ENCODE data around the gene PGA5. TPM values are rescaled to one million over a fixed set of nuclear protein-coding genes. Genes with fewer than 3 reads are reported as not detected.
"Not testable (repeated sequence)": the region's sequence is repeated elsewhere in the genome, so short reads cannot be mapped to it uniquely, and the experiment has no call there.

Gene PGA5
- polyA plus RNA-seq, result not detected

DNA sequence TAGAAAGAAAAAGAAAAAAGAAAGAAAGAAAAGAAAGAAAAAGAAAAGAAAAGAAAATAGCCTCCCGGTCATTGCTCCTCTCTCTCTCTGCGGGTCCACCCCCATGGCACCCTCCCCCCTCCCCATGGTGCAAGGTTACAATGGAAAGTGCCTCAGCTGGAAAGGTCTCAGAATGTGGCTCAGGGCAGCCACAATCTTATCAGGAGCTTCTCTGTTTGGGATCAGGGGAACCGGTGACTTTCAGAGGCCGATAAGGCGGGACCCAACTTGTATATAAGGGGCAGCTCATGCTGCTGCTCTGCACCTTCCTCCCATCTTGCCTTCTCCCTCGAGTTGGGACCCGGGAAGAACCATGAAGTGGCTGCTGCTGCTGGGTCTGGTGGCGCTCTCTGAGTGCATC is at the start of gene PGA5:
TSS of gene PGA5 (plus strand) at position 301 of the 400 bp plus-strand sequence. CDS start at position 353, 52 bp downstream.
- H3K4me3 Mint-ChIP-seq, H3K4me1 Mint-ChIP-seq, H3K9me3 Mint-ChIP-seq, H3K27me3 Mint-ChIP-seq, H3K27ac Mint-ChIP-seq, H3K36me3 Mint-ChIP-seq: not testable (repeated sequence)

DNA sequence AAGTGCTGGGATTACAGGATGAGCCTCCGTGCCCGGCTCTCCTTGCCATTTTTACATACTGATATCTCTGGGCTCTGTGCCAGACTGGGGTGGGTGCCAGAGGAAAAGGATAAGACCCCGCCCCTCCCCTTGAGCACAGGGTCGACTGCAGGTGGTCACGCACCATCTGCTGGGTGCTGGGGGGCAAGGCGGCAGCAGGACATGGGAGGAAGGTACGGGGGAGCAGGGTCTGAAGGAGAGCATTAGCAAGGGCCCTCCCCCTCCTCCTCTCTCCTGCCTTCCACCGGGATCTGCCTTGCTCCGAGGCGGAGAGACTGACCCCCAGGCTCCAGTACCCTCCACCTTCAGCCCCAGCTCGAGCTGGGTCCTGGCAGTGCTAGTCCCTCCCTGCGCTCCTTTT is 47.4 kb upstream of the PGA5 start:
- Mint-ChIP-seq H3K27ac (no peak overlapping the region), H3K4me3 (no peak overlapping the region), H3K36me3 (no peaks in the 10 kb centered on the region), H3K27me3 (peaks cover 15% of the 10 kb centered on the region), H3K4me1 (peaks cover 0 to 3% (median 0%) of the 10 kb centered on the region in 3 donors), H3K9me3 (peaks cover 0 to 4% (median 0%) of the 10 kb centered on the region in 3 donors)

DNA sequence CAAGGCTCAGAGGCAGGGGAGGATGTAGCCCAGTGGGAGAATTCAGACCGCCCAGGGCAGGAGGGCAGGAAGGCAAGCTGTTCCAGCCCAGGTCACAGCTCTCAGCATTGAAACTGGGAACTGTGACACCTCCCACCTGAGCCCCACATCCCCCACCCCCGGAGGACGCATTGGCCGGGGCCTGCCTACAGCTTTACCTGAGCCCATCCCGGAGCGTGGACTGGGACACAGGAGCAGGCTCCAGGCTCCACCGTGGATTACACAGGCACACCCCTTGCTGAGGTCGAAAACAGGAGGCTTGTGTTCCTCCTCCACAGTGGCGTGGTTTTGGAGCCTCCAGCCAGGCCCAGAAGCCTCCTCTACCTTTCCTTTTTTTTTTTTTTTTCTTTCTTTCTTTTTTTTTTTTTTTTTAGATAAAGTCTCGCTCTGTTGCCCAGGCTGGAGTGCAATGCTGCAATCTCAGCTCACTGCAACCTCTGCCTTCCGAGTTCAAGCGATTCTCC is 46.8 kb upstream of the PGA5 start:
- Mint-ChIP-seq H3K4me3 (no peak overlapping the region), H3K9me3 (peaks cover 0 to 8% (median 2%) of the 10 kb centered on the region in 3 donors), H3K4me1 (peaks cover 0 to 3% (median 0%) of the 10 kb centered on the region in 3 donors), H3K36me3 (no peaks in the 10 kb centered on the region), H3K27me3 (peaks cover 18% of the 10 kb centered on the region), H3K27ac (no peak overlapping the region)

DNA sequence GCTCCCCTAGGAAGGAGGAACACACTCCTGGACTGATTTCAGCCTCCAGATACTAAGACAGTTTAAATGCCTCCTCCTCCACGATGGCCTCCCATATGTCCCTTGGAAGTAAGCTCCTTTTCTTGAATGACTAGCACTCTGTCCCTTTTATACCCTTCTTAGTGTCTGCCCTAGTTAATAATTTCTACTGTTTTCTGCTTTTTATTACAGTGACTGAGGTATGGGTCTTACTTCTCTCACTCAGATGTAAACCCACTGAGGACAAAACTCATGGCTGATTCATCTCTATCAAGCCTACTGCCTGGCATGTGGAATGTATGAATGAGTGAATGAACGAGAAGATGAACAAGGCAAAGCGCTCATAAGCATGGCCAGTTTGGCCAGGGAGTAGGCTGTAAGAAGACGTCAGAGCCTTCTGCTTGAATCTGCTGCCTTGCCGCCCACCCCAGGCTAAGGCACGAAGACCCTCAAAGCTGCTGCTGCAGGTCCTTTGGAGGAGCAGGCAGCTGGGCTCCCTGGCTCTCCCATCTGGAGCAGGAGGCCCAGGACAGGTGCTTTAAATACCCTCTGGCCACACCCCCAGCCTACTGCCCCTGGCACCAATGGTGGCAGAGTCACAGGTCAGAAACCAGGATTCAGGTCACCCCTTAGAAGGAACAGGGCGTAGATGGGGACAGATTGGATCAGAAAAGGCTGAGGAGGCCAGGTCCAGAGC is 45.8 kb upstream of the PGA5 start:
- Mint-ChIP-seq H3K27me3 (peaks cover 18% of the 10 kb centered on the region), H3K4me1 (peaks cover 0 to 3% (median 0%) of the 10 kb centered on the region in 3 donors), H3K36me3 (peaks cover 2% of the 10 kb centered on the region), H3K4me3 (no peak overlapping the region), H3K9me3 (peaks cover 0 to 8% (median 2%) of the 10 kb centered on the region in 3 donors), H3K27ac (no peak overlapping the region)

DNA sequence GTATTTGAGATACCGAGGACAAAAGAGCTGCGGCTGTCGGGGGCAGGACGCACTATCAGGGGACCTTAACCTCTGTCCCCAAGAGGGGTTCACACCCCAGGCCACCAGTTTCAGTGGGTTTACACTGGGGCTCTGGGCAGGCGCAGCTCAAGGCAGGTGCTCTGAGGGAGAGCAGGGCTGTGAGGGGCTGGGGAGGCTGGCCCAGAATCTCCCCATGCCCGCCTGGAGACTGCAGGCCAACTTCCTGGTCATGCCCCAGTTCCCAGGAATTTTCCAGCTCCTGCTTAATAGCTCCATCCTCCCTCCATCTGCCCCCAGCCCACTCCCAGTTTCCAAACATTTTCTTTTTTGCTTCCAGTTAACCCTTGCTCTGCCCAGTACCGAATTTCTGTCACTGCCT is 45.3 kb upstream of the PGA5 start:
- peaks cover 18% of the 10 kb centered on the region for H3K27me3 Mint-ChIP-seq
- H3K36me3 Mint-ChIP-seq, result peaks cover 3% of the 10 kb centered on the region
- H3K4me3 Mint-ChIP-seq, result no peak overlapping the region
- peaks cover 0 to 8% (median 2%) of the 10 kb centered on the region in 3 donors for H3K9me3 Mint-ChIP-seq
- H3K27ac Mint-ChIP-seq, result no peak overlapping the region
- peaks cover 0 to 3% (median 0%) of the 10 kb centered on the region in 3 donors for H3K4me1 Mint-ChIP-seq

DNA sequence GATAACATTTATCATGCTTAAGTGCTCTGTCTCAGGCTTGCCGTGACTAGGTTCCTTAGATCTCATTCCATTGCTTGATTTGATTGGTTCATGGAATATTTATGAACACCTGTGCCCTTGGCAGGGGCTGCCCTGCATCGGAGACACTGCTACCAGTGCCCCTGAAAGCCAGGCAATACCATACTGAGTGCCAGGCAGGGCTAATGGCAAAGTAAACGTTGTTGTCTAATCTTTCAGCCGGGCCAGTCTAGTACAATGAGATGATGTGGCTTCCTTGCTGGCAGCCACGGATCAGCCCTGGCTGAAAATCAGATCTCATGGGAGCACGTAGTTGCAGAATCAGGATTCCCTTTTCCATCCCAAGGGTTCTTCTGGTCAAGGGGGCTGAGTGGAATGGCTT is 42.6 kb upstream of the PGA5 start:
- peaks cover 0 to 3% (median 2%) of the 10 kb centered on the region in 3 donors for H3K9me3 Mint-ChIP-seq
- H3K4me3 Mint-ChIP-seq, result no peak overlapping the region
- H3K27me3 Mint-ChIP-seq, result peaks cover 19% of the 10 kb centered on the region
- H3K36me3 Mint-ChIP-seq, result peaks cover 3% of the 10 kb centered on the region
- H3K27ac Mint-ChIP-seq, result no peak overlapping the region
- peaks cover 0 to 3% (median 0%) of the 10 kb centered on the region in 3 donors for H3K4me1 Mint-ChIP-seq

DNA sequence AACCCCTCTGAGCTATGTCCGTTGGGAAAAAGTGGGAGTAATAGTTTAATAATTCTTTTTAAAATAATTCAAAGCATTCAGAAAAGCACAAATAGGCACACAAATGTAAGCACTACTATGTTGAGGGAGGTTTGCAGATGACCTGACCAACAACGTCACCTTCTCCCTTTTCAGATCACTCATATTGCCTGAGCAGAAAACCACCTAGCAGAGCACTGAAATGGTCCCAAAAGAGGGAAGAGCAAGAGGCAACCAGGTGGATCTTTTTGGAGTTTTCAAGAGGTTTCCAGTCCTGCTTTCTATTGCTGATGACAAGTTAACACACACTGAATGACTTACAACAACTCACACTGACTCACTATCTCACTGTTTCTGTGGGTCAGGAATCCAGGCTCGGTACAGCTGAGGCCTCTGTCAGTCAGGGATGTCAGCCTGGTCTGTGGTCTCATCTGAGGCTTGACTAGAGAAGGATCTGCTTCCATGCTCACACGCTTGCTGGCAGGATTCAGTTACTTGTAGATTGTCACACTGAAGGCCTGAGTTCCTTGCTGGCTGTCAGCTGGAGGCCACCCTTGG is 41.9 kb upstream of the PGA5 start:
- Mint-ChIP-seq H3K27ac (no peak overlapping the region), H3K27me3 (peaks cover 18% of the 10 kb centered on the region), H3K9me3 (peaks cover 0 to 3% (median 2%) of the 10 kb centered on the region in 3 donors), H3K4me1 (peaks cover 0 to 3% (median 0%) of the 10 kb centered on the region in 3 donors), H3K4me3 (no peak overlapping the region), H3K36me3 (peaks cover 3% of the 10 kb centered on the region)

DNA sequence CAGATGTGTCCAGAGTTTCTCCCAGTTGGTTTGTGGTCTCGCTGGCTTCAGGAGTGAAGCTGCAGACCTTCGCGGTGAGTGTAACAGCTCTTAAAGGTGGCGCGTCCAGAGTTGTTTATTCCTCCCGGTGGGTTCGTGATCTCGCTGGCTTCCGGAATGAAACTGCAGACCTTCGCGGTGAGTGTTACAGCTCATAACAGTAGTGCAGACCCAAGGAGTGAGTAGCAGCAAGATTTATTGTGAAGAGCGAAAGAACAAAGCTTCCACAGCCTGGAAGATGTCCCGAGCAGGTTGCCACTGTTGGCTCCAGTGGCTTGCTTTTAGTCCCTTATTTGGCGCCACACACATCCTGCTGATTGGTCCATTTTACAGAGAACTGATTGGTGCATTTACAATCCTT is 39.5 kb upstream of the PGA5 start:
- H3K4me3 Mint-ChIP-seq, result peak overlapping the region in 1 of 4 donors; percentile 46
- peaks cover 0 to 3% (median 0%) of the 10 kb centered on the region in 3 donors for H3K4me1 Mint-ChIP-seq
- no peak overlapping the region for H3K27ac Mint-ChIP-seq
- H3K9me3 Mint-ChIP-seq, result peaks cover 0 to 3% (median 2%) of the 10 kb centered on the region in 3 donors
- peaks cover 3% of the 10 kb centered on the region for H3K36me3 Mint-ChIP-seq
- H3K27me3 Mint-ChIP-seq, result peaks cover 15% of the 10 kb centered on the region

DNA sequence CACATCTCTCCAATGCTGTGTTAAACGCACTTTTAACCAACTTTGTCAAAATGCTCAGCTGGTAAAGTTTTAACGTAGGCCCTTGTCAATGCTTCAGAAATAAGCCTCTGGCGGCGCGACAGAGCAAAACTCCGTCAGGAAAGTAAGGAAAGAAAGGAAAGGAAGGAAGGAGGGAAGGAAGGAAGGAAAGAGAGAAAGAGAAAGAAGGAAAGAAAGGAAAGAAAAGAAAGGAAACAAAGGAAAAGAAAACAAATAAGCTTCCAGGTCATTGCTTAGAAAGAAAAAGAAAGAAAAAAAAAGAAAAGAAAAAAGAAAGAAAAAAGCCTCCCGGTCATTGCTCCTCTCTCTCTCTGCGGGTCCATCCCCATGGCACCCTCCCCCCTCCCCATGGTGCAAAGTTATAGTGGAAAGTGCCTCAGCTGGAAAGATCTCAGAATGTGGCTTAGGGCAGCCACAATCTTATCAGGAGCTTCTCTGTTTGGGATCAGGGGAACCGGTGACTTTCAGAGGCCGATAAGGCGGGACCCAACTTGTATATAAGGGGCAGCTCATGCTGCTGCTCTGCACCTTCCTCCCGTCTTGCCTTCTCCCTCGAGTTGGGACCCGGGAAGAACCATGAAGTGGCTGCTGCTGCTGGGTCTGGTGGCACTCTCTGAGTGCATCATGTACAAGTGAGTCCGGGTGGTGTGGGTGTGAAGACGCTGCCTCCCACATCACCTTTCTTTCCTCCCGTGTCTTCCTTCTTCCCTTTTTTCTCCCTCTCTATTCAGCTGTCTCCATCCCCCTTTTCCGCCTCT is 37.8 kb upstream of the PGA5 start, which contains the start of gene PGA3:
TSS of gene PGA3 (plus strand) at position 566 of the 797 bp plus-strand sequence. CDS start at position 616, 50 bp downstream.
- not testable (repeated sequence) for H3K4me1 Mint-ChIP-seq, H3K36me3 Mint-ChIP-seq, H3K4me3 Mint-ChIP-seq, H3K27ac Mint-ChIP-seq, H3K9me3 Mint-ChIP-seq
- H3K27me3 Mint-ChIP-seq, result peaks cover 15% of the 10 kb centered on the region

DNA sequence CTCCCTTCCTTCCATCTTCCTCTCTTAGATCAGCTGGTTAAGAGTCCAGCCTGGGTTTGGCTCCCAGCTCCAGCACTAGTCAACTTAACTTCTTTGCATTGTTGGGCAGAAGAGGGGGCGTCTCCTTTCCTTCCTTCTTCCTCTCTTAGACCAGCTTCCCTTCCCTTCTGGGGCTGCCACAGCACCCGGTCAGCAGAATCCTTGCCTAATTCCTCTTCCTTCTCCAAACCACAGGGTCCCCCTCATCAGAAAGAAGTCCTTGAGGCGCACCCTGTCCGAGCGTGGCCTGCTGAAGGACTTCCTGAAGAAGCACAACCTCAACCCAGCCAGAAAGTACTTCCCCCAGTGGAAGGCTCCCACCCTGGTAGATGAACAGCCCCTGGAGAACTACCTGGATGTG is 37.1 kb upstream of the PGA5 start:
- not testable (repeated sequence) for H3K4me3 Mint-ChIP-seq, H3K9me3 Mint-ChIP-seq, H3K4me1 Mint-ChIP-seq, H3K36me3 Mint-ChIP-seq, H3K27ac Mint-ChIP-seq
- peaks cover 14% of the 10 kb centered on the region for H3K27me3 Mint-ChIP-seq

DNA sequence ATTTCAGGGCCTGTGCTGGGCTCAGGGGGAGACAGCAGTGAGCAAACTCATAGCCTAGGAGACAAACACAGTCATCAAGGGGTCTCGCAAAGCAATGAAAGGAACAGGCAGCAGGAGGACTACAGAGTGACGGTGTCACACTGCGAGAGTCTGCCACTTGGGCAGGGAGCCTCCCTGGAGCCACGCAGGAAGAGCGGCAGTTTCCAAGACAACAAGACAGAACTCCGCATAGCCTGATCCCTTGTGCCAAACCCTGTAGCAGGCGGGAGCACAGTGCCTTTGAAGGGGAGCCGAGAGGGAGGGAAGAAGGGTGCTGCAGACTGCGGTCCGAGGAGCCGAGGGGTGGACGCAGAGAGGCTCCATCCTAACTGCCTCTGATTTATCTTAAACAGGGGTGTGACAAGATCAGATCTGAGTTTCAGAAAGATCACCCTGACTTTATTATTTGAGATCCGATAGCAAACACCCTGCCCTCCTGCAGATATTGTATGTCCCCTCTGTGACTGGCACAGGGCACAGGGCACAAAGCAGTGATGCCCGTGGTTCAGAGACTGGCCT is 36.4 kb upstream of the PGA5 start:
- not testable (repeated sequence) for H3K9me3 Mint-ChIP-seq, H3K4me3 Mint-ChIP-seq, H3K27ac Mint-ChIP-seq

DNA sequence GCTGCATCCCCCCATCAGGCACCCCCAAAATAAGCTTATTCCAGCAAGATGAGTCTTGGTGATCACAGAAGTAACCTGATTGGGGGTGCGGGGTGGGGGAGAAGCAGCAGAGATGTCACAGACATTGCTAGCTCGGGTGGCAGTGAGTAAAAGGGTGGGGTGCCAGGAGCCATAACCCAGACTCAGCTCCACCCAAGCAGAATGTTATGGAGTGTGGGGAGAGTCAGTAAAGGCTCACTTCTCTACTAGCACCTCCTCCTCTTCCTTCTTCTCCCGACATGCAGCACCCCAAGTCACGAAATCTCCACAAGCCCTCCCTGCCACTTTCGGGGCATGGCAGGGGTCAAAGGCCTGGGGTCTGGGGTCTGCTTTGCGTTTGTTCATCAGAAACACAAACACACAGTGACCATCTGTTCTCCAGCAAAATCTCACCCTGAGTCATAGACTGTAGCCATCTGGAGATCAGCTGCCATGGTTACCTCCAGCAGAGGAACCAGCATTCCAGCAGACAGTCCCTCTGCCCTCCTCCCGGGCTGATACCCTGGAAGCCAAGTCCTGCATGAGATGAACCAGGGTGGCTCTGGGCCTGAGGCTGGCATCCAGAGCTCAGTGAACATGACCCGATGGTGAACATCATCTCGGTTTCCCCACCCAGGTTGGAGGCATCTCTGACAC is 33.2 kb upstream of the PGA5 start:
- H3K27me3 Mint-ChIP-seq, result peaks cover 13% of the 10 kb centered on the region
- not testable (repeated sequence) for H3K9me3 Mint-ChIP-seq, H3K27ac Mint-ChIP-seq, H3K4me1 Mint-ChIP-seq, H3K4me3 Mint-ChIP-seq, H3K36me3 Mint-ChIP-seq

More for the DNA sequence above, 36.4 kb upstream of the PGA5 start:
- not testable (repeated sequence) for H3K4me1 Mint-ChIP-seq, H3K36me3 Mint-ChIP-seq
- H3K27me3 Mint-ChIP-seq, result peaks cover 11% of the 10 kb centered on the region

DNA sequence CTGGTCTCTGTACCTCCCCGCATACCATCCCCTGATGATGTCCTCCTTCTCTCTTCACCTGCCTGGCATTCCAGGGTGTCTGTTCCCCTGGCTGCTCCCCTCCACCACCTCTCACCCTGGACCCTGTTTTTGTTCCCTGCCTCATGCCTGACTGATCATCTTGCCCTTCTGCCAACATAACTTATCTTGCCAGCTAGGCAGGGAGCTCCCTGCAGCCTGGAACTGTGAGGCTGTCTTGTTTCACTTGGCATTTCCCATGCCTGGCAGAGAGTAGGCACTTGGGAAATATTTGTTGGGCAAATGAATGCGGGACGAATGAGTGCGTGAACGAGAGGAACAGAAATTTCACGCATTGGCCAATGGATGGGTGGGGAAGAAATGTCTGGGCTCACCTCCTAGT is 30.3 kb upstream of the PGA5 start:
- H3K27me3 Mint-ChIP-seq, H3K4me1 Mint-ChIP-seq, H3K4me3 Mint-ChIP-seq, H3K27ac Mint-ChIP-seq, H3K36me3 Mint-ChIP-seq, H3K9me3 Mint-ChIP-seq: not testable (repeated sequence)

DNA sequence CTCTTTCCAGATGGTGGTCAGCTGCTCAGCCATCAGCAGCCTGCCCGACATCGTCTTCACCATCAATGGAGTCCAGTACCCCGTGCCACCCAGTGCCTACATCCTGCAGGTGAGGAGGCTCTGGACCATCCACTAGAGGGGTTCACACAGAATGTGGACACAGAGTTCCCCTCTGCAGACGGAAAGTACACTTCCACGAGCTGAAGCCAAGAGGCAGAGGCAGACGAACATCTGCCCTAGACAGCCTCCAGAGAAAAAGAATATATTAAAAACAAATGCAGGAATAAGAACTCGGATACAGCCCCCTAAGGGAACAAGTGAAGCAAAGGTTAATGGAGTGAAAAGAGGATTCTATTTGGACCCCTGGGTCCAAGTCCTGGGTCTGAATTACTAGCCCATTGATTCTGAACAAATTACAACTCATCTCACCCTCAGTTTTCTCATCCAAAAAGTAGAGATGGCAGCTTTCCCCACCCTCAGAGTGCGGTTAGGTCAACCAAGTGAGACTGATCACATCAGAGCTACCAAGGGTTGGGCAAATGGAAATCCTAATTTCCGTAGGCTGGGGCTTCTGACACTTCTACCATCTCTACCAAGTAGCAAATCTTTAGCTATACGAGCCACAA is 29.5 kb upstream of the PGA5 start:
- H3K27ac Mint-ChIP-seq, result not testable (repeated sequence)

More for the DNA sequence above, 29.5 kb upstream of the PGA5 start:
- H3K4me3 Mint-ChIP-seq, H3K4me1 Mint-ChIP-seq, H3K9me3 Mint-ChIP-seq, H3K36me3 Mint-ChIP-seq, H3K27me3 Mint-ChIP-seq: not testable (repeated sequence)

All from IgD-negative memory B cell (primary cell).